PFSK-1 (cell line): ENCODE measurements around the gene SLC22A23.

Source experiments
- FOXP2 ChIP-seq: optimal IDR thresholded peaks from 2 replicates; pipeline ENCODE3; 2011; ENCODE audit warnings: borderline replicate concordance, control low read depth, inconsistent platforms; ENCODE audit not compliant: insufficient read depth; ENCODE audit errors: extremely low read length, extremely low read depth
- POLR2AphosphoS5 ChIP-seq: IDR thresholded peaks from 2 replicates; pipeline ENCODE4 v1.6.1; 2012; ENCODE audit warnings: low read depth, mild to moderate bottlenecking, control low read depth, low read length, moderate library complexity
- REST ChIP-seq, 2 experiments: IDR thresholded peaks; 2 replicates each; pipeline versions ENCODE4 v1.6.1 to v1.8.0; 2011 to 2012; ENCODE audit warnings: low read depth in 2 of 2, low read length in 2 of 2, control low read depth in 1 of 2, inconsistent platforms in 1 of 2, mild to moderate bottlenecking in 1 of 2, moderate library complexity in 1 of 2; ENCODE audit not compliant: insufficient read depth in 1 of 2
- SIN3A ChIP-seq: IDR thresholded peaks from 2 replicates; pipeline ENCODE4 v1.6.1; 2012; ENCODE audit warnings: mild to moderate bottlenecking, low read length, moderate library complexity, borderline replicate concordance; ENCODE audit not compliant: insufficient read depth
- TAF1 ChIP-seq: IDR thresholded peaks from 2 replicates; pipeline ENCODE4 v1.6.1; 2012; ENCODE audit warnings: low read length, control low read depth, borderline replicate concordance; ENCODE audit not compliant: insufficient read depth

The SLC22A23 gene

GRCh38 chr6:3402310-3403237 is 54.3 kb downstream of the SLC22A23 start:
- TF ChIP-seq SIN3A = no peak
- TF ChIP-seq REST (IDR thresholded peaks at IDR 0.05; ENCODE audit: insufficient read depth in 1 of 2, low read depth in 2 of 2, low read length in 2 of 2) = no peak
- TF ChIP-seq POLR2AphosphoS5 = no peak
- no peak for TF ChIP-seq FOXP2

GRCh38 chr6:3400162-3400561 is 56.7 kb downstream of the SLC22A23 start:
- TF ChIP-seq FOXP2 (no peak), REST (IDR thresholded peaks at IDR 0.05; ENCODE audit: insufficient read depth in 1 of 2, low read depth in 2 of 2, low read length in 2 of 2) (no peak), SIN3A (no peak), POLR2AphosphoS5 (no peak), TAF1 (no peak)

- TF ChIP-seq FOXP2 = no peak
- no peak for TF ChIP-seq TAF1
- TF ChIP-seq SIN3A = no peak
- no peak for TF ChIP-seq POLR2AphosphoS5
- no peak for TF ChIP-seq REST (IDR thresholded peaks at IDR 0.05; ENCODE audit: insufficient read depth in 1 of 2, low read depth in 2 of 2, low read length in 2 of 2)
These were observed 57.8 kb downstream of the SLC22A23 start for GRCh38 chr6:3398755-3399696.

GRCh38 chr6:3398165-3398562 is 58.7 kb downstream of the SLC22A23 start:
- no peak for TF ChIP-seq POLR2AphosphoS5
- no peak for TF ChIP-seq REST (IDR thresholded peaks at IDR 0.05; ENCODE audit: insufficient read depth in 1 of 2, low read depth in 2 of 2, low read length in 2 of 2)
- no peak for TF ChIP-seq SIN3A
- TF ChIP-seq TAF1 = no peak
- no peak for TF ChIP-seq FOXP2
